Measurements from ENCODE around the gene MAN2B2.

The MAN2B2 gene

DNA sequence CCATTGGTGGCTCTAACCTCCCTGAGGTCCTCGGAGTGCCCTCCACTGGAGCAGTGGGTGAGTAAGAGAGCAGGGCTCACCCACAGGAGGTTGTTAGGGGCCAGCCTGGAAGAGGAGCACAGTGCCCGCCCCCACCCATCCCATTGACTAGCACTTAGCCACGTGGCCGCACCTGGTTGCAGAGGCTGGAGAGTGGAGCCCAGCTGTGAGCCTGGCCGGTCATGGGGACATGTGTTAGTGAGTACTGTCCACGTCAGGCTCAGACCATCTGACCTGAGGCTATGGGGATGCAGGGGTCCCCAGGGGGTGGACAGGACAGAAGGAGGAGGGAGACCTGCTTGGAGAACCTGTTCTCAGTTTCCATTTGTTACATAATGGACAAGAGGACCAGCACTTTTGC is 1.4 kb upstream of the MAN2B2 start:
- FAIRE-seq (no peak), DNase-seq (ENCODE audit: insufficient read length, low spot score) (no peak)
- TF ChIP-seq POU2F2 (IDR thresholded peaks at IDR 0.05; ENCODE audit: low read depth, low read length) (no peak), SPI1 (IDR thresholded peaks at IDR 0.05; ENCODE audit: low read depth, low read length) (no peak), PAX5 (IDR thresholded peaks at IDR 0.05; ENCODE audit: insufficient read depth, low read length, severe bottlenecking) (no peak), TAF1 (IDR thresholded peaks at IDR 0.05; ENCODE audit: low read depth, low read length) (no peak), POLR2AphosphoS5 (IDR thresholded peaks at IDR 0.05; ENCODE audit: low read depth, low read length) (no peak), POLR2A (IDR thresholded peaks at IDR 0.05; ENCODE audit: low read depth, low read length) (no peak)

DNA sequence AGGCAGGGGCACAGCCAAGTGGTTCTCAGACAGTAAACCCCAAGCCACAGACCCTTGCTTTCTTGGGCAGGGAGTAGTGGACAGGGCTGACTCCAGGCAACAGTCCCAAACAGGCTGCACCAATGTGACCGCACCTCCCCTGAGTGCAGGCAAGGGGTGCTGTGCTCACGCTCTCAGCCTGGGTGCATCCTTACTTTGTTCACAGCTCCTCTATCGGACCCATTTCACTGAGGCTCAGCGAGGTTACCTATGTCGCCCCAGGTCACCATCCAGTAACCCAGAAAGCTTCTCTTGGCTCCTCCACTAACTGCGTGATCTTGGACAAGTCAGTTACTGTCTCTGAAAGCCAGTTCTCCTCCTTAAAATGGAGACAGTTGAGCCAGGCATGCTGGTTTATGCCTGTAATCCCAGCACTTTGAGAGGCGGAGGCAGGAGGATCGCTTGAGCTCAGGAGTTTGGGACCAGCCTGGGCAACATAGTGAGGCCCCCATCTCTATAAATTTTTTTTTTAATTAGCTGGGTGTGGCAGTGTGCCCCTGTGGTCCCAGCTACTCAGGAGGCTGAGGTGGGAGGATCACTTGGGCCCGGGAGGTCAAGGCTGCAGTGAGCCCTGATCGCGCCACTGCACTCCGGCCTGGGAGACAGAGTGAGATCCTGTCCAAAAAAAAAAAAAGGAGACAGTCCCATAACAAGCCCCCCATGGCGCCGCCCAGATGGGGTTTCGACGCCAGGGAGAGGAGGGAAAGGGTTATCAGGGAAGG is 823 bp upstream of the MAN2B2 start:
- DNase-seq (ENCODE audit: insufficient read length, low spot score) = no peak
- no peak for TF ChIP-seq POLR2AphosphoS5 (IDR thresholded peaks at IDR 0.05; ENCODE audit: low read depth, low read length)
- no peak for TF ChIP-seq SPI1 (IDR thresholded peaks at IDR 0.05; ENCODE audit: low read depth, low read length)
- no peak for TF ChIP-seq TAF1 (IDR thresholded peaks at IDR 0.05; ENCODE audit: low read depth, low read length)
- TF ChIP-seq POLR2A (IDR thresholded peaks at IDR 0.05; ENCODE audit: low read depth, low read length) = no peak
- TF ChIP-seq POU2F2 (IDR thresholded peaks at IDR 0.05; ENCODE audit: low read depth, low read length) = no peak
- TF ChIP-seq PAX5 (IDR thresholded peaks at IDR 0.05; ENCODE audit: insufficient read depth, low read length, severe bottlenecking) = no peak
- no peak for FAIRE-seq

DNA sequence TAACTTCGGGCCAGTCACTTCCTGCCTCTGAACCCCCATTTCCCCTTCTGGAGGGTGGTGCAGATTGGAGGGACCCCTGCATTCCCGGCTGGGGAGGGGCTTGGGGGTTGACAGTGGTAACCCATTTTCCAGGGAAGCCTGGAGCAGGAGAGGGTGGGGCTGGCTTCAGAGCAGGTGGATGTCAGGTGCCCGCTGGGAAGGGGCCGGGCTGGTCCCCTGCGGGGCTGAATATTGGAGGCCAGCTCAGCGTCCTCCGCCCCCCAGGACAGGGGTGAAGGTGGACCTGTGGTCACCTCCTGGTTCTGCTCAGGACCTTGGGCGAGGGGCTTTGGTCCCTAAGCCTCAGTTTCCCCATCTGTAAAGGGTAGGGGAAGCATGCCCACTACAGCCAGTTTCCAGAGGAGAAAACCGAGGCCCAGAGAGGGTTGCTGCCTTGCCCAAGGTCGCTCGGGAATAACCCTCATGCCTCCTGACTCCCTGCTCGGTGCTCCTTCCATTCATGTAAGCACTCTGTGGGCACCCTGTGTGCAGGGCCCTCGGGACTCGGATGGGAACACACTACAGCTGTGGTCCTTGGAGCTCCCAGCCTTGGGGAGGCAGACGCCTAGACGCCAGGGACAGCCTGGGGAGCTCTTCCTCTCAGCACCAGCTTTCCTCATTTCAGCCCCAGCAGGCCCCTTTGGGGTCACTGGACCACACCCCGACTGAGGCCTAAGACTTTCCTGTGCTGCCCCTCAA is 683 bp downstream of the MAN2B2 start:
- no peak for TF ChIP-seq SPI1 (IDR thresholded peaks at IDR 0.05; ENCODE audit: low read depth, low read length)
- TF ChIP-seq POLR2A (IDR thresholded peaks at IDR 0.05; ENCODE audit: low read depth, low read length) = no peak
- TF ChIP-seq TAF1 (IDR thresholded peaks at IDR 0.05; ENCODE audit: low read depth, low read length) = no peak
- no peak for TF ChIP-seq PAX5 (IDR thresholded peaks at IDR 0.05; ENCODE audit: insufficient read depth, low read length, severe bottlenecking)
- no peak for TF ChIP-seq POLR2AphosphoS5 (IDR thresholded peaks at IDR 0.05; ENCODE audit: low read depth, low read length)
- TF ChIP-seq POU2F2 (IDR thresholded peaks at IDR 0.05; ENCODE audit: low read depth, low read length) = no peak
- DNase-seq (ENCODE audit: insufficient read length, low spot score) (no peak), FAIRE-seq (no peak)

DNA sequence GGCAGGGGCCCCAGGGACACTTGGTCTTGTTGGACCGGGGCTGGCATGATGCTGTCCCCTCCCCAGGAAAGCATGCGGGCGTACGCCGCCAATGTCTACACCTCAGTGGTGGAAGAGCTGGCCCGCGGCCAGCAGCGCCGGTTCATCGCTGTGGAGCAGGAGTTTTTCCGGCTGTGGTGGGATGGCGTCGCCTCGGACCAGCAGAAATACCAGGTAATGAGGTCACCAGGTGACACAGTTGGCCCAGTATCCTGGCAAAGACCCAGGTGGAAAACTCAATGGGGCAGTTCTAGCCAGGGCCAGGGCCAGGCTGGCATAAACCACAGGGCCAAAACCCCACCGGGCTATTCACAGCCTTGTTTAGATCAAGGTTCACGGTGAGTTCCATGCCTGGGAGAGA is 1.5 kb downstream of the MAN2B2 start:
- FAIRE-seq = no peak
- no peak for DNase-seq (ENCODE audit: insufficient read length, low spot score)
- TF ChIP-seq POLR2A (IDR thresholded peaks at IDR 0.05; ENCODE audit: low read depth, low read length) (no peak), SPI1 (IDR thresholded peaks at IDR 0.05; ENCODE audit: low read depth, low read length) (no peak), POU2F2 (IDR thresholded peaks at IDR 0.05; ENCODE audit: low read depth, low read length) (no peak), PAX5 (IDR thresholded peaks at IDR 0.05; ENCODE audit: insufficient read depth, low read length, severe bottlenecking) (no peak)

DNA sequence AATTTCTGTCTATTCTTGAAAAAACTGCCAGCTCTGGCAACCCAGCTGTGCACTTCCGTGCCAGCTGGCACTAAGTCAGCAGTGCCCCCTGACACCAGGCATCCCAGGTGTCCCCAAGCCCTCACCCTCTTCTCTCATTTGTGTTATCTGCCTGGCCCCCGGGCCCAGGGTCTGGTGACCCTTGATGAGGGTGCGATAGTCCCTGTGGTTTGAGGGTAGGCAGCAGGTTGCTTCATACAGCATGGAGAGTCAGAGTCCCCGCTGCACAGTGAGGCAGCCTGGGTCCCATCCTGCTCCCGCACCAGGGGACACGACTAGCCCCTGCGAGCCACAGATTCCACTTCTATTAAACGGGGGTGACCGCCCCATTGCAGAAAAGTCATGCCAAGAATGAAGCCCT is 1.9 kb downstream of the MAN2B2 start:
- no peak for FAIRE-seq
- TF ChIP-seq POU2F2 (IDR thresholded peaks at IDR 0.05; ENCODE audit: low read depth, low read length) = no peak
- no peak for TF ChIP-seq POLR2AphosphoS5 (IDR thresholded peaks at IDR 0.05; ENCODE audit: low read depth, low read length)
- no peak for TF ChIP-seq PAX5 (IDR thresholded peaks at IDR 0.05; ENCODE audit: insufficient read depth, low read length, severe bottlenecking)
- no peak for TF ChIP-seq POLR2A (IDR thresholded peaks at IDR 0.05; ENCODE audit: low read depth, low read length)
- TF ChIP-seq SPI1 (IDR thresholded peaks at IDR 0.05; ENCODE audit: low read depth, low read length) = no peak
- no peak for TF ChIP-seq TAF1 (IDR thresholded peaks at IDR 0.05; ENCODE audit: low read depth, low read length)

DNA sequence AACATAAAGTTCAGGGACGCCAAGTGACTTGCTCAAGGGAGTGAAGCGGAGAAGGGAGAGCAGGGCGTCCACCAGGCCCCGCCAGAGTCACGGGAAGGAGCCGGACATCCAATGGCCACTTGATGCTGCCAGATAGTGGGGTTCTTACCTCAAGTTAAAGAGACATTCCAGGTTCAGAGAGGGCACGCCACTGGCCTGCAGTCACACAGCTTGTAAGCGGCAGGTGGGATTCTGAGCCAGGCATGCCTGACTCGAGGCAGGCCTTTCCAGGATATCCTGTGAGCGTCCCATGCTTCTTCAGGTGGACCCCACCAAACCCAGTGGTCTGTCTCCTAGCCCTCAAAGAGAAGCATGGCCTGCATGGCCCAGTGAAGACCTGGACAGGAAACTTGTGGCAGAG is 2.4 kb downstream of the MAN2B2 start:
- TF ChIP-seq SPI1 (IDR thresholded peaks at IDR 0.05; ENCODE audit: low read depth, low read length) (no peak), PAX5 (IDR thresholded peaks at IDR 0.05; ENCODE audit: insufficient read depth, low read length, severe bottlenecking) (no peak), POLR2AphosphoS5 (IDR thresholded peaks at IDR 0.05; ENCODE audit: low read depth, low read length) (no peak)
- no peak for FAIRE-seq
- no peak for DNase-seq (ENCODE audit: insufficient read length, low spot score)

More for the DNA sequence above, 1.9 kb downstream of the MAN2B2 start:
- DNase-seq (ENCODE audit: insufficient read length, low spot score) = no peak

DNA sequence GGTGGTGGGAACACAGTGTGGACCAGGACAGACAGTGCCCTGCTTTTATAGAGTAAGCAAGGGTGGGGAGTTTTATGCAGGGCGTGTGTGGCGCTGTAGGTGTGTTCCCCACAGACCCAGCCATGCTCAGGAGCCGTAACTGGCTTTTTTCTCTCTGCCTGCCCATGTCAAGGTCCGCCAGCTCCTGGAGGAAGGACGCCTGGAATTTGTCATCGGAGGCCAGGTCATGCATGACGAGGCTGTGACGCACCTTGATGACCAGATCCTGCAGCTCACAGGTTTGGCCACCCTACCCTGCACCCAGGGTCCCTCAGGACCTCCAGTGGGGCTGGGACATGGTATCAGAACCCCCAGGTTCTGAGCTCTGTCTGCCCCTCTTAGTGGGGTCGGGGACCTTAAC is 3.2 kb downstream of the MAN2B2 start:
- FAIRE-seq = no peak
- DNase-seq (ENCODE audit: insufficient read length, low spot score) = no peak
- TF ChIP-seq PAX5 (IDR thresholded peaks at IDR 0.05; ENCODE audit: insufficient read depth, low read length, severe bottlenecking) = no peak
- no peak for TF ChIP-seq POLR2A (IDR thresholded peaks at IDR 0.05; ENCODE audit: low read depth, low read length)
- TF ChIP-seq POLR2AphosphoS5 (IDR thresholded peaks at IDR 0.05; ENCODE audit: low read depth, low read length) = no peak
- TF ChIP-seq TAF1 (IDR thresholded peaks at IDR 0.05; ENCODE audit: low read depth, low read length) = no peak
- no peak for TF ChIP-seq SPI1 (IDR thresholded peaks at IDR 0.05; ENCODE audit: low read depth, low read length)
- TF ChIP-seq POU2F2 (IDR thresholded peaks at IDR 0.05; ENCODE audit: low read depth, low read length) = no peak

DNA sequence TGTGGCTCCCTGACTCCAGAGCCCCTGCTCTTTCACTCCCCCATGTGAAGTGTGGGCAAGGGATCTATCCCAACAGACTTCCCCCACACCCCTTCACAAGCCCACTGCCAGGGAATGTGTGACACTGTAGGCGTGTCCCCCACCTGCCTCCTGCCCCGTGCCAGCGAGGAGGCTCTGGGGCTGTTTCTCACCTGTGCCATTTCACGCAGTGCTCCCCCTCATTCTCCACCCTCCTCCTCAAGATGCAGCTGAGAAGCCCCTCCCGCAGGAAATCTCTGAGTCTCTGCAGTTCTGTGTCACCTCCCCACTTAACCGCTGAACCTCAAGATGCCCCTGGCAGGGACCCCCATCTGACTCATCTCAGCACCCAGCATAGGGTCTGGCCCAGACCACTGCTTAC is 5.4 kb downstream of the MAN2B2 start:
- no peak for FAIRE-seq
- TF ChIP-seq POLR2A (IDR thresholded peaks at IDR 0.05; ENCODE audit: low read depth, low read length) (no peak), SPI1 (IDR thresholded peaks at IDR 0.05; ENCODE audit: low read depth, low read length) (no peak), POLR2AphosphoS5 (IDR thresholded peaks at IDR 0.05; ENCODE audit: low read depth, low read length) (no peak), PAX5 (IDR thresholded peaks at IDR 0.05; ENCODE audit: insufficient read depth, low read length, severe bottlenecking) (no peak), POU2F2 (IDR thresholded peaks at IDR 0.05; ENCODE audit: low read depth, low read length) (no peak), TAF1 (IDR thresholded peaks at IDR 0.05; ENCODE audit: low read depth, low read length) (no peak)
- no peak for DNase-seq (ENCODE audit: insufficient read length, low spot score)

DNA sequence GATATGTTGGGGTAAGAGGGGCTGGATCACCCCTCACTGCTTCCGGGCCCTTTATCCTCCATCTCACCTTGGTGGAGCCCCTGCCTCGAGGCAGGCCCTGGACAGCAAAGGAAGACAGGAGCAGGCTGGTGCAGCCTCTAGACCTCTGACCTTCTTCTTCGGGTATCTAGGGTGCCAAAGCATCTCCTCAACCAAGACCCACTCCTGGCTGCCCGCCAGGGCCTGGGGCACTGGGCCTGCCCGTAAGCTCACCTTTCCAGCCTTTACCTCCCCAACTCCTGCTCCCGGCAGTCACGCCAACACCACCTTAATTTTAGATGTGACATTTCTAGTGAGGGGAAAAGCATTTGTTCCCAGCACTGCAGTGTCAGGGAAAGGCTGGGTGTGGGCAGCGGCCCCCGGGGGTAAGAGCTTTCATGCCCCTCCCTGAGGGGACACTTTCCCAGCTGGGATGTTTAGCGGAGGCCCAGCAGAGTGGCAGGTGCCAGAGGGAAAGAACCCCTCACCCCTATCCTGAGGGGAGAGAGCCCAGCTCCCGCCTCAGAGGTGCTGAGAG is 6.7 kb downstream of the MAN2B2 start:
- FAIRE-seq (no peak), DNase-seq (ENCODE audit: insufficient read length, low spot score) (no peak)
- no peak for TF ChIP-seq TAF1 (IDR thresholded peaks at IDR 0.05; ENCODE audit: low read depth, low read length)
- TF ChIP-seq POLR2AphosphoS5 (IDR thresholded peaks at IDR 0.05; ENCODE audit: low read depth, low read length) = no peak
- no peak for TF ChIP-seq SPI1 (IDR thresholded peaks at IDR 0.05; ENCODE audit: low read depth, low read length)
- TF ChIP-seq PAX5 (IDR thresholded peaks at IDR 0.05; ENCODE audit: insufficient read depth, low read length, severe bottlenecking) = no peak
- TF ChIP-seq POLR2A (IDR thresholded peaks at IDR 0.05; ENCODE audit: low read depth, low read length) = no peak
- TF ChIP-seq POU2F2 (IDR thresholded peaks at IDR 0.05; ENCODE audit: low read depth, low read length) = no peak
